Thyroid gland (tissue), 4 donors: ENCODE measurements around the gene LTA. TPM values are rescaled to one million over a fixed set of nuclear protein-coding genes. Genes with fewer than 3 reads are reported as not detected.

Source experiments
- DNase-seq, 2 donors: peaks; one replicate each; pipeline ENCODE4 v3.0.0-alpha.2; 2019
- H3K27ac ChIP-seq, 3 donors: fragments of 200-600 bp; sonication (generic); 1 replicate in 2 of 3; 2 replicates in 1 of 3; pipeline ENCODE4 v1.5.1; 2016 to 2019; ENCODE audit warnings: mild to moderate bottlenecking in 1 of 3, moderate library complexity in 1 of 3
- H3K27me3 ChIP-seq: fragments of 200-600 bp; sonication (generic); one replicate; pipeline ENCODE4 v1.5.1; 2019
- H3K36me3 ChIP-seq, 2 donors: fragments of 200-600 bp; sonication (generic); one replicate each; pipeline ENCODE4 v1.5.1; 2016 to 2019
- H3K4me1 ChIP-seq, 2 donors: fragments of 200-600 bp; sonication (generic); one replicate each; pipeline ENCODE4 v1.5.1; 2017 to 2019
- H3K4me3 ChIP-seq, 3 donors: fragments of 200-600 bp; sonication (generic); replicated peaks in 1 of 3; 1 replicate in 2 of 3; 2 replicates in 1 of 3; pipeline ENCODE4 v1.5.1; 2016; ENCODE audit warnings: mild to moderate bottlenecking in 1 of 3
- H3K9me3 ChIP-seq: fragments of 200-600 bp; sonication (generic); one replicate; pipeline ENCODE4 v1.5.1; 2017
- CTCF ChIP-seq, 6 experiments: fragments of 200-600 bp in 3 of 6; fragments of 450-650 bp in 3 of 6; sonication (generic) in 3 of 6; IDR thresholded peaks; one replicate each; pipeline ENCODE4 v1.5.1; 2016 to 2019; ENCODE audit warnings: antibody characterized with exemption in 6 of 6, mild to moderate bottlenecking in 2 of 6, inconsistent platforms in 1 of 6, moderate library complexity in 1 of 6
- POLR2A ChIP-seq, 2 donors: fragments of 450-650 bp; IDR thresholded peaks; one replicate each; pipeline ENCODE4 v1.6.1; 2017; ENCODE audit warnings: antibody characterized with exemption in 2 of 2, mild to moderate bottlenecking in 2 of 2, moderate library complexity in 1 of 2
- WGBS, 2 donors: methylation state at CpG; one replicate each; pipeline ENCODE4 v1.1.5; 2017; 5-methylcytosine and 5-hydroxymethylcytosine counted together
- intact Hi-C: fragments of 100-400 bp; cut with DNase I; formaldehyde crosslinking; loops from one replicate; pipeline ENCODE4 v1.15.1; 2023
- total RNA-seq, 4 donors: library from RNA; depleted of rRNA; stranded (reverse); fragments of >200 nt; gene quantifications; one replicate each; pipeline ENCODE4 v1.2.3, GENCODE V29; 2016

The LTA gene
- total RNA-seq, 4 donors from 2014 or later: not detected

DNA sequence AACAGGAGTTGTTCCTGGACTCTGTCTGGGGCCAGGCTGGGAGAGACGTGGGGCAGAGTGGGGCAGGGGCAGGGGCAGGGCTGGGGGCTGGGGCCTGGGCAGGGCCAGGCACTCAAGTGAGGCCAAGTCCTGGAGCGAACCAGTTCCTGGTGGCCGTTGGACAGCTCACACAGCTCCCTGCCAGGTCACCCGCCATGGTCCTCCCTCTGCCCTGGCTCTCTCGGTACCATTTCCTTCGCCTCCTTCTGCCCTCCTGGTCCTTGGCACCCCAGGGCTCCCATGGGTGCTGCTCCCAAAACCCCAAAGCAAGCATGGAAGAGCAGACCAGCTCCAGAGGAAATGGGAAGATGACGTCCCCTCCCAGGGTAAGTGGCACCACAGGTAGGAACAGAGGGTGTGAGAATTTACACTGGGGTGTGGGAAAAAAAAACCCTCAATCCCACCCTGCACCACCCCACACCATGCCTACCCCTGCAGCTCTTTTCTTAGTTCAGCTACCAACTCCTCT lies 43.2 kb upstream of the LTA start, which contains the start of gene MCCD1:
TSS of gene MCCD1 (plus strand) at position 142 of the 508 bp plus-strand sequence. CDS start at position 195, 53 bp downstream.
- Histone ChIP-seq H3K27ac (no peak within 1 kb of the TSS), H3K27me3 (no peaks in the 10 kb centered on the region), H3K4me3 (no peak within 1 kb of the TSS), H3K9me3 (no peaks in the 10 kb centered on the region), H3K4me1 (no peaks in the 10 kb centered on the region), H3K36me3 (peaks cover 38 to 44% of the 10 kb centered on the region in 2 donors)
- 61 to 70% methylated on average over 7 of the region's 7 CpGs for WGBS, 2 donors
- TF ChIP-seq CTCF (IDR thresholded peaks at IDR 0.05): no peak
- no peak for TF ChIP-seq POLR2A (IDR thresholded peaks at IDR 0.05)
- intact Hi-C loops: no loop called here
- no peak for DNase-seq

GRCh38 chr6:31529329-31530150 lies 42.5 kb upstream of the LTA start:
- intact Hi-C loops: no loop called here
- Histone ChIP-seq H3K27ac (no peak overlapping the region), H3K36me3 (peaks cover 44 to 51% of the 10 kb centered on the region in 2 donors), H3K4me3 (no peak overlapping the region), H3K4me1 (no peaks in the 10 kb centered on the region), H3K9me3 (no peaks in the 10 kb centered on the region), H3K27me3 (no peaks in the 10 kb centered on the region)
- 46 to 57% methylated on average over 10 to 12 of the region's 12 CpGs for WGBS, 2 donors
- TF ChIP-seq CTCF (IDR thresholded peaks at IDR 0.05): no peak
- no peak for TF ChIP-seq POLR2A (IDR thresholded peaks at IDR 0.05)
- no peak for DNase-seq

- intact Hi-C loops: no loop called here
- DNase-seq: no peak
- no peaks in the 10 kb centered on the region for H3K27me3 ChIP-seq
- WGBS, 2 donors: 77 to 84% methylated on average over 5 of the region's 6 CpGs
- no peak overlapping the region for H3K27ac ChIP-seq
- H3K9me3 ChIP-seq: no peaks in the 10 kb centered on the region
- no peak for TF ChIP-seq POLR2A (IDR thresholded peaks at IDR 0.05)
- TF ChIP-seq CTCF (IDR thresholded peaks at IDR 0.05): no peak
- no peak overlapping the region for H3K4me3 ChIP-seq
- no peaks in the 10 kb centered on the region for H3K4me1 ChIP-seq
- peaks cover 56 to 62% of the 10 kb centered on the region in 2 donors for H3K36me3 ChIP-seq
Measured at GRCh38 chr6:31530659-31531058, 41.4 kb upstream of the LTA start.

DNA sequence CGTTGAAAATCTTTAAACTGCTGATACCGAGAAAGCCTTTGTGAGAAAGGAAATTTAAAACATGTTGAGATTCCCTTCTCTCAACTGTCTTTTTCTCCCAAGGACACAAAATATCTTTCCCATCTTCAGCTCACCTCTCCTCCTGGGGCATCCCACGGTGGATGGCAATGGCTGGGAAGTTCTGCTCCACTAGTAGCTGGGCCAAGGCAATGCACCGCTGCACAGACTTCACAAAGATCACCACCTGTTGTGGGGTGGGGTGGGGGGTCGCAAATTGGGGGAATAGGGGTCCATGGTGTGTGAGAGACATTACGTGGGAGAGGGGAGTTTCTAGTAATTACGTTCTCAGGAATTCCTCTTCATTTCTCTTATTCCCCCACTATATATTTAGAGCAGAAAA lies 40.9 kb upstream of the LTA start:
- DNase-seq: no peak
- 90 to 92% methylated on average over 7 of the region's 7 CpGs for WGBS, 2 donors
- Histone ChIP-seq H3K27me3 (no peaks in the 10 kb centered on the region), H3K9me3 (no peaks in the 10 kb centered on the region), H3K36me3 (peaks cover 61 to 67% of the 10 kb centered on the region in 2 donors), H3K27ac (no peak overlapping the region), H3K4me3 (no peak overlapping the region), H3K4me1 (no peaks in the 10 kb centered on the region)
- intact Hi-C loops: no loop called here
- TF ChIP-seq POLR2A (IDR thresholded peaks at IDR 0.05) (no peak), CTCF (IDR thresholded peaks at IDR 0.05) (no peak)
